ENCODE results near the gene STXBP6.

STXBP6 gene

DNA sequence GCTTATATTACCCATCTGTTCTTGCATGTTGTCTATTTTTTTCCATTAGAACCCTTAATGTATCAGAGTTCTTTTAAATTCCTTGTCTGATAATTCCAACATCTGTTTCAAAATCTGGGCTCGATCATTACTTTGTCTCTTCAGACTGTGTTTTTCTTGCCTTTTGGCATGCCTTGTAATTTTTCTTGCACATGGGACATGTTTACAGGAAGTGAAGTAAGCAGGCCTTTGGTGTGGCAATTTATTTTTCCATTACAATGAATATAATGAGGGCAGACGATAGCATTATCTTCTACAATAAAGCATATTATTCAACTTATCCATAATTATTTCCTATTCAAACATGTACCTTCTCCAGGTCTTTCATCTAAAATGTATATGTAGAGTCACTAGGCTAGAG lies 48.3 kb downstream of the STXBP6 start:
- H3F3A ChIP-seq (ENCODE audit: control insufficient read depth, insufficient read depth) = no peaks in the 10 kb centered on the region
- no peak overlapping the region for H3K27ac ChIP-seq (ENCODE audit: low read depth, low read length)
- no peaks in the 10 kb centered on the region for H3K27me3 ChIP-seq (ENCODE audit: control insufficient read depth, low read length)
- H3K4me1 ChIP-seq (ENCODE audit: control insufficient read depth, low read length) = no peaks in the 10 kb centered on the region
- no peak overlapping the region for H3K4me2 ChIP-seq (ENCODE audit: low read length)
- TF ChIP-seq CTCF (IDR thresholded peaks at IDR 0.05; ENCODE audit: low read depth, low read length, poor library complexity, severe bottlenecking) = no peak
- no peak for TF ChIP-seq EZH2phosphoT487 (IDR thresholded peaks at IDR 0.05; ENCODE audit: borderline replicate concordance, low read length)
- H4K20me1 ChIP-seq (ENCODE audit: control insufficient read depth, insufficient read depth, low read depth, low read length) = no peaks in the 10 kb centered on the region
- H3K4me3 ChIP-seq (ENCODE audit: low read length) = no peak overlapping the region
- no peaks in the 10 kb centered on the region for H3K36me3 ChIP-seq (ENCODE audit: control insufficient read depth, low read length)
- H3K79me2 ChIP-seq (ENCODE audit: control insufficient read depth, low read length) = no peaks in the 10 kb centered on the region
- no peaks in the 10 kb centered on the region for H3K9me2 ChIP-seq (replicated peaks; ENCODE audit: control insufficient read depth, low read length)
- H3K9me3 ChIP-seq (ENCODE audit: control insufficient read depth, insufficient read depth, low read length) = no peaks in the 10 kb centered on the region

- no peak overlapping the region for H3K4me3 ChIP-seq (ENCODE audit: low read length)
These were observed 48.8 kb downstream of the STXBP6 start for GRCh38 chr14:25001156-25001555.

GRCh38 chr14:24999157-24999556 lies 50.8 kb downstream of the STXBP6 start:
- Histone ChIP-seq H4K20me1 (ENCODE audit: control insufficient read depth, insufficient read depth, low read depth, low read length) (no peaks in the 10 kb centered on the region), H3K4me1 (ENCODE audit: control insufficient read depth, low read length) (no peaks in the 10 kb centered on the region), H3K9me2 (replicated peaks; ENCODE audit: control insufficient read depth, low read length) (no peaks in the 10 kb centered on the region), H3K79me2 (ENCODE audit: control insufficient read depth, low read length) (no peaks in the 10 kb centered on the region), H3K4me3 (ENCODE audit: low read length) (no peak overlapping the region), H3K27me3 (ENCODE audit: control insufficient read depth, low read length) (no peaks in the 10 kb centered on the region), H3K4me2 (ENCODE audit: low read length) (no peak overlapping the region), H3K36me3 (ENCODE audit: control insufficient read depth, low read length) (no peaks in the 10 kb centered on the region), H3K9me3 (ENCODE audit: control insufficient read depth, insufficient read depth, low read length) (no peaks in the 10 kb centered on the region), H3K27ac (ENCODE audit: low read depth, low read length) (no peak overlapping the region), H3F3A (ENCODE audit: control insufficient read depth, insufficient read depth) (no peaks in the 10 kb centered on the region)
- TF ChIP-seq CTCF (IDR thresholded peaks at IDR 0.05; ENCODE audit: low read depth, low read length, poor library complexity, severe bottlenecking) = no peak
- no peak for TF ChIP-seq EZH2phosphoT487 (IDR thresholded peaks at IDR 0.05; ENCODE audit: borderline replicate concordance, low read length)

More at GRCh38 chr14:25001156-25001555, 48.8 kb downstream of the STXBP6 start:
- no peaks in the 10 kb centered on the region for H3K36me3 ChIP-seq (ENCODE audit: control insufficient read depth, low read length)
- H3K4me1 ChIP-seq (ENCODE audit: control insufficient read depth, low read length) = no peaks in the 10 kb centered on the region
- no peak overlapping the region for H3K4me2 ChIP-seq (ENCODE audit: low read length)
- TF ChIP-seq EZH2phosphoT487 (IDR thresholded peaks at IDR 0.05; ENCODE audit: borderline replicate concordance, low read length) (no peak), CTCF (IDR thresholded peaks at IDR 0.05; ENCODE audit: low read depth, low read length, poor library complexity, severe bottlenecking) (no peak)
- H4K20me1 ChIP-seq (ENCODE audit: control insufficient read depth, insufficient read depth, low read depth, low read length) = no peaks in the 10 kb centered on the region
- H3K79me2 ChIP-seq (ENCODE audit: control insufficient read depth, low read length) = no peaks in the 10 kb centered on the region
- H3K27ac ChIP-seq (ENCODE audit: low read depth, low read length) = no peak overlapping the region
- H3K27me3 ChIP-seq (ENCODE audit: control insufficient read depth, low read length) = no peaks in the 10 kb centered on the region
- no peaks in the 10 kb centered on the region for H3F3A ChIP-seq (ENCODE audit: control insufficient read depth, insufficient read depth)
- H3K9me2 ChIP-seq (replicated peaks; ENCODE audit: control insufficient read depth, low read length) = no peaks in the 10 kb centered on the region
- H3K9me3 ChIP-seq (ENCODE audit: control insufficient read depth, insufficient read depth, low read length) = no peaks in the 10 kb centered on the region
